T-helper 2 cell treated with Interferon-gamma antibody and Interleukin-4, amounts not matched to agents 5 μg/mL and 100 μg/mL, for 36 hours (primary cell): ENCODE data around the gene GPR35.
"Not testable (repeated sequence)": the region's sequence is repeated elsewhere in the genome, so short reads cannot be mapped to it uniquely, and the experiment has no call there.

Source experiments
- DNase-seq: peaks from one replicate; pipeline ENCODE4 v3.0.0; 2021; ENCODE audit warnings: low spot score
- H3K27ac Mint-ChIP-seq: one replicate; pipeline ENCODE4 v1.8.0; 2021; ENCODE audit warnings: mild to moderate bottlenecking, mixed read lengths
- H3K27me3 Mint-ChIP-seq: one replicate; pipeline ENCODE4 v1.8.0; 2021; ENCODE audit warnings: low read depth, mixed read lengths
- H3K36me3 Mint-ChIP-seq: one replicate; pipeline ENCODE4 v1.8.0; 2021; ENCODE audit warnings: low read depth, mixed read lengths
- H3K4me1 Mint-ChIP-seq: one replicate; pipeline ENCODE4 v1.8.0; 2021; ENCODE audit warnings: low read depth, mixed read lengths
- H3K4me3 Mint-ChIP-seq: one replicate; pipeline ENCODE4 v1.8.0; 2022; ENCODE audit warnings: mild to moderate bottlenecking, moderate library complexity, mixed read lengths
- H3K9me3 Mint-ChIP-seq: one replicate; pipeline ENCODE4 v1.8.0; 2021; ENCODE audit warnings: mixed read lengths

GPR35 gene

DNA sequence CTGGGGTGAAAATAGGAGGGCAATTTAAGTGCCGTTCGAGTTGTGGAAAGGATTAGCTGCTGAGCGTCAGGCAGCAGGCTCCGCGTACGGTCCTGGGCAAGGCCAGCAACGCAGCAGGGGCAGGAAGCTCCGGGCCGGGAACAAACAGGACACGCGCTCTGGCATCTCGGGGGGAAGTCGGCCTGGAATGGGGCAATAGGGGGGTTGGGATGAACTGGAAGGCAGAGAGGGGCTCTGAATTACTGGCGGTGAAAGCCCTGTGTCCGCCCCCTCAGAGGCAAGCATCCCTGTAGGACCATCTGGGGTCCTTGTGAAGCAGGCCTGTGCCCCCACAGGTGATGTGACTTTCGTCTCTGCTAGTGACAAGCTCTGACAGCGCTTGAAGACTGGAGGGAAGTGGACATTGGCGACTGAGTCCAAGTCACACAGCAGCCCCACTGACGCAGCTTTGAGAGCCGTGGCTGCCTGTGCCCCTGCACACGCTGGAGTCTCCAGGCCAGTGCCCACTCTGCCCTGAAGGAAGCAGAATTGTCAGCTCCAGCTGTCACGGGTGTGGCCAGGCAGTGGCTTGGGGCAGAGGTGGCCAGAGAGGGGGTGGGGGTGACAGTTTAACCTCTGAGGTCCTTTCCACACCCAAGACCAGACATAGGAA is 22.3 kb downstream of the GPR35 start:
- no peak overlapping the region for H3K4me3 Mint-ChIP-seq
- no peak for DNase-seq
- H3K27ac Mint-ChIP-seq, result no peak overlapping the region
- H3K4me1 Mint-ChIP-seq, result peaks cover 4% of the 10 kb centered on the region
- H3K27me3 Mint-ChIP-seq, result peaks cover 20% of the 10 kb centered on the region
- no peaks in the 10 kb centered on the region for H3K9me3 Mint-ChIP-seq
- H3K36me3 Mint-ChIP-seq, result no peaks in the 10 kb centered on the region

DNA sequence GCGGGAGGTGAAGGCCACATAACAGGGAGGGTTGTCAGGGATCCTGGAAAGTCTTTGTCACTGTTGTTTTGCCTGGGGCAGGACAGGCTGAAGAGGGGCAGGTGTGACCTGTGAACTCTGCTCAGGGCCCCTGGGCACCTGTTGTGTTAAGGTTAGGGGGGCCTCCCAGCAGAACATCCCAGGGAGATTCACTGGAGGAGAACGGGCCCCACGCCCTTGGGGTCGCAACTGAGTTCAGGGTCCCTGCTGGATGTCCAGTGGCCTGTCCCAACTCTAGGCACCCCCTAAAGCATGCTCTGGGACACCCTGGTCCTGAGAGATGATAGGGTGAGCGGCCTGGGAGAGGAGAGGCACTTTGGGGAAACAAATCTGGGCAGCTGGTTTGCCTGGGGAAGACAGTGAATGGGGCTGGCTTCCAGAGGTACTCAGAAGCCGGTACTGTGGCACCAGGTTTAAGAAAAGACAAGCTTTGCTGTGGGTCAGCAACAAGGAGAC is 22.9 kb downstream of the GPR35 start:
- Mint-ChIP-seq H3K4me1 (peaks cover 4% of the 10 kb centered on the region), H3K36me3 (no peaks in the 10 kb centered on the region), H3K9me3 (no peaks in the 10 kb centered on the region), H3K27me3 (peaks cover 22% of the 10 kb centered on the region), H3K4me3 (no peak overlapping the region), H3K27ac (no peak overlapping the region)
- DNase-seq, result no peak

DNA sequence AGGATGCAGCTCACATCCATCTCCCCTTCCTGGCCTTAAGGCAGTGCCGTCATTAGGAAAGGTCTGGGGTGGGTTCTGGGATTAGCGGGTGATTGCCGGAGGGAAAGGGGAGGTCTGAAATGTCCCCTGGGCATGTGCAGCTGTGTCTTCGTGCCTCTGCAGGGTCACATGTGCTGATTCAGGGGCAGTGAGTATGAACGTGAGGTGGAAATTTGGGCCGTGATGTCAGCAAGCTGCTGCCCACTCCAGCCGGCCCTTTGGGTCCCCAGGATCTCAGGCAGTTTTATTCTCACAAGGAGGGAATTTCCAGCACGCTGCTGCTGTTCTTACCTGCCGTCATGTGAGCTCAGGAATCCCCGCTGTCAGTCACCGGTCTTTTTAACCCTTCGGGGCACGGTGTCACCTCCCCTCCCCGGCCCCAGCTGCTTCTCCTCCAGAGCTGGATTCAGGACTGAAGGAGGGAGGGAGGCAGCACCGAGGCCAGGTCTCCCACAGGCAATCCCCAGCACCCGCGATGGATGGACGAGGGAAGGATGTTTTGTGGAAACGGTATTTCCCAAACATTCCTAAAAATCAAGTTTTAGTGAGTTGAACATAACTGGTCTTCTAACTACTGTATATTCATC is 23.5 kb downstream of the GPR35 start:
- H3K4me3 Mint-ChIP-seq, result no peak overlapping the region
- H3K9me3 Mint-ChIP-seq, result no peaks in the 10 kb centered on the region
- no peak for DNase-seq
- H3K4me1 Mint-ChIP-seq, result peaks cover 4% of the 10 kb centered on the region
- H3K27me3 Mint-ChIP-seq, result peaks cover 26% of the 10 kb centered on the region
- no peaks in the 10 kb centered on the region for H3K36me3 Mint-ChIP-seq
- no peak overlapping the region for H3K27ac Mint-ChIP-seq

DNA sequence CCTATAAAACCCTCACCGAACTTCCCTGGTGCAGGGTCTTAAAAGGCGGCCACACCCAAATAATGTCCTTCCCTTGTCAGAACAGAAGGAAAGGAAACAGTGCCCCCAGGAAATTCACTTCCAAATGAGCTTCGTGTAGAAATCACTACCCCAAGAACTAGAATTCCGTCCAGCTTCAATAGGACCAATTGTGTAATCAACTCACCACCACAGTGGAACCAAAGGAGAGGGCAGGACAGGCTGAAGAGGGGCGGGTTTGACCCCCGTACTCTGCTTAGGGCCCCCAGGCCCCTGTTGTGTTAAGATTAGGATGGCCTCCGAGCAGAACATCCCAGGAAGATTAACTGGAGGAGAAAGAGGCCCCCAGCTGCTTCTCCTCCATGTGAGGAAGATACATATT is 24.1 kb downstream of the GPR35 start:
- H3K9me3 Mint-ChIP-seq, result no peaks in the 10 kb centered on the region
- peaks cover 28% of the 10 kb centered on the region for H3K27me3 Mint-ChIP-seq
- H3K36me3 Mint-ChIP-seq, result no peaks in the 10 kb centered on the region
- DNase-seq, result no peak
- H3K27ac Mint-ChIP-seq, result no peak overlapping the region
- no peak overlapping the region for H3K4me3 Mint-ChIP-seq
- peaks cover 4% of the 10 kb centered on the region for H3K4me1 Mint-ChIP-seq

DNA sequence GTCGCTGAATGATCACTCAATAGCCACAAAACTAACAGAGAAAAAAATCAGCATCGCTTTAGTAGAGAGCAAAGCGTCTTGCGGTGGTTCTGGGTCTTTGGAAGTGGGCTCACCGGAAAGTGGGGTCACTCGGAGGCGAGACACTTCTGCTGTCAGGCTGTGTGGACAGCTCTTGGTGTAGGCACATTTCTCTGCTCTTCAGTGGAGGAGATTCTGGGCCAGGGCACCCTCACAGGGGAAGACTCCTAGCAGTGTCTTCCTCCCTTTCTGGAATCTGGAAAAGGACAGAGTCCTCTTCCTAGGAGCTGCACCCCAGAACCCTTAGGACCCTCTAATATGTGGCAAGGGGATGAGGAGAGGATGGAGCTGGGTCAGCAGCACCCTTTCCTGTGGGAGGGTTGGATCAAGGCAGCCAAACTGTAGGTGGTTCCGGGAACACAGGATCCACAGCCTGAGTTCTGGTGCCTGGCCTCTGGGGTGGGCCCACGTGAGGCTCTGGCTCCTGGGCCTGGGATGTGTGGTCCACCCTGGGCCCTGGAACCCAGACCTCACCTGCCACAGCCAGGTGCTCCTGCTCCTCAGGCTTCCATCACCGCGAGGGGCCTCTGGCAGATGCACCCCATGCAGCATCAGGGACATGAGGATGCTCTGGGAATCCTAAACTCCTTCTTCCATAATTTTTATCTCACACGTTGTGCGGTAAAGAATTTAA is 25.1 kb downstream of the GPR35 start:
- Mint-ChIP-seq H3K36me3 (no peaks in the 10 kb centered on the region), H3K27ac (no peak overlapping the region), H3K27me3 (peaks cover 39% of the 10 kb centered on the region), H3K9me3 (no peaks in the 10 kb centered on the region), H3K4me1 (peaks cover 4% of the 10 kb centered on the region), H3K4me3 (no peak overlapping the region)
- no peak for DNase-seq

DNA sequence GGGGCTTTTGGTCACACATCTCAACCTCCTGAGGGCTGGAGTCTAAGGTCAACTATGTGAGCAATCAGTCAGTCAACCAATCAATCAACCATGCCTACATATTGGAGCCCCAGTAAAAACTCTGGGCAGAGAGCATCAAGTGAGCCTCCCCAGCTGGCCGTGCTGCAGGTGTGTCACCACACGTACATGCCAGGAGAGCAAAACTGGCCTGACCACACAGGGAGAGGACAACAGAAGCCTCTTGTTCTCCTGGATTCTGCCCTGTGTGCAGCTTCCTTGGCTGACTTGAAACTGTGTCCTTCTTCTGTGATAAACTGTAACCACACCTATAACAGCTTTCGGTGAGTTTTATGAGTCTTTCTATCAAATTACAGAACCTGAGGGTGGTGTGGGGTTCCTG is 25.9 kb downstream of the GPR35 start:
- H3K9me3 Mint-ChIP-seq, result no peaks in the 10 kb centered on the region
- peaks cover 6% of the 10 kb centered on the region for H3K4me1 Mint-ChIP-seq
- H3K4me3 Mint-ChIP-seq, result no peak overlapping the region
- no peak overlapping the region for H3K27ac Mint-ChIP-seq
- DNase-seq, result no peak
- no peaks in the 10 kb centered on the region for H3K36me3 Mint-ChIP-seq
- H3K27me3 Mint-ChIP-seq, result peaks cover 39% of the 10 kb centered on the region

DNA sequence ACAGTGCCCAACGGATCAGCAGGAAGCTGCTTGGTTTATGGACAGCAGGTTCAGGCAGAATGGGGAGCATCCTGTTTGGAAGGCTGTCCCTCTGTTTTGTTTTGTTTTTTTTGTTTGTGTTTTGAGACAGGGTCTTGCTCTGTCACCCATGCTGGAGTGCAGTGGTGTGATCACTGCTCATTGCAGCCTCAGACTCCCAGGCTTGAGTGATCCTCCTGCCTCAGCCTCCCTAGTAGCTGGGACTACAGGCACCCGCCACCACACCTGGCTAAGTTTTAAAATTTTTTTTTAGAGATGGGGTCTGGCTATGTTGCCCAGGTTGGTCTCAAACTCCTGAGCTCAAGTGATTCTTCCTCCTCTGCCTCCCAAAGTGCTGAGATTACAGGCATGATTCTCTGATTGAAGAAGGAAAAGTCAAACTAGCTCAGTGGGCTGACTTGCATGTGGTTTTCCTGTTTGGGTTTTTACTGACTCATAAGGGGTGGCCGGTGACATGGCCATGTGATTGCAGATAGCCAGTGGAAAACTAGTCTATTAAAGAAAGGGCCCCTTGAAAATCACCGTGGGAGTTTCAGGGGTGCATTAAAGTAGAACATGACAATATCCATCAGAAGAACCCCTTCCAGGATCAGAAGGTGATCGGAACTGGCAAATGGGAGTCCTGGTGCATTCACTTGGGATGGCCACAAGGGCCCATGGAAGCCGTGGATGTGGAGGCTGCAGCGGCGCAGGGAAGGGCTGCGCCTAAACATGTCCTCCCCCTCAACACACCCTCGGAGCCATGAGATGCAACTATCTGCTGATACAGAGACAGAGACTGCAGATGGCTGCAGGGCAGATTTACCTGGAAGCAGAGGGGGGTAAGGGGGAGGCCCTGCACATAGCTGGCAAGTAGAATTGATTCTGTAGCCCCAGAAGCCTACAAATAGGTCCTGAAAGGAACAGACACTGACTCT is 30.9 kb downstream of the GPR35 start:
- Mint-ChIP-seq H3K27me3 (peaks cover 62% of the 10 kb centered on the region), H3K4me3 (no peak overlapping the region), H3K9me3 (no peaks in the 10 kb centered on the region), H3K36me3 (no peaks in the 10 kb centered on the region), H3K4me1 (peaks cover 11% of the 10 kb centered on the region), H3K27ac (no peak overlapping the region)
- DNase-seq, result peak; percentile 21

DNA sequence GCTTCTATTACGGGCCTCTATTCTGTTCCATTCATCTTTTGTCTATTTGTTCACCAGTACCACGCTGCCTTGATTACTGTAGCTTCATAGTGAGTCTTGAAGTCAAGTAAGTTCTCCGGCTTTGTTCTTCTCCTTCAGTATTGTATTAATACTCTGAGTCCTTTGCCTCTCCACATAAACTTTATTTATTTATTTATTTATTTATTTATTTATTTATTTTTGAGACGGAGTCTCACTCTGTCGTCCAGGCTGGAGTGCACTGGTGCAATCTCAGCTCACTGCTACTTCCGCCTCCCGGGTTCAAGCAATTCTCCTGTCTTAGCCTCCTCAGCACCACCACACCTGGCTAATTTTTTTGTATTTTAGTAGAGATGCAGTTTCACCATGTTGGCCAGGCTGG is 34.6 kb downstream of the GPR35 start:
- DNase-seq, H3K27ac Mint-ChIP-seq, H3K36me3 Mint-ChIP-seq, H3K4me3 Mint-ChIP-seq, H3K9me3 Mint-ChIP-seq: not testable (repeated sequence)
- Mint-ChIP-seq H3K27me3 (peaks cover 66% of the 10 kb centered on the region), H3K4me1 (peaks cover 11% of the 10 kb centered on the region)

DNA sequence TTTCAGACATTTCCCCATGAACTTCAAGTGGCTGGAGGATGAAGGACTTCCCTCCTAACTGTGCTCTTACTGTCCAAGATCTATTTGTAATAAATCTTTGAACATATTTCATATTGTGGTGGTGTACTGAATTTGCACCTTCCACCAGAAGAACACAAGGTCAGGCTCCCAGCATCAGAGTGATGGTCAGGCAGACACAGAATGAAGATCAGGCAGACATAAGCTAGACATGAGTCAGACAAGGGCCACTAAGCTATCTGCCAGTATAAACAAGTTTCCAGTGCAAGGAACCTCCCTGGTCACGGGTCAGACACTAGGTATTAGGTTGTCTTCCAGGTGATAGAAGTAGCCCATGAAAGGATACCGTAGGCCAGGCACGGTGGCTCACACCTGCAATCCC is 37.4 kb downstream of the GPR35 start:
- Mint-ChIP-seq H3K4me1 (no peaks in the 10 kb centered on the region), H3K4me3 (no peak overlapping the region), H3K9me3 (no peaks in the 10 kb centered on the region), H3K27me3 (peaks cover 77% of the 10 kb centered on the region), H3K27ac (no peak overlapping the region), H3K36me3 (no peaks in the 10 kb centered on the region)
- DNase-seq, result no peak

DNA sequence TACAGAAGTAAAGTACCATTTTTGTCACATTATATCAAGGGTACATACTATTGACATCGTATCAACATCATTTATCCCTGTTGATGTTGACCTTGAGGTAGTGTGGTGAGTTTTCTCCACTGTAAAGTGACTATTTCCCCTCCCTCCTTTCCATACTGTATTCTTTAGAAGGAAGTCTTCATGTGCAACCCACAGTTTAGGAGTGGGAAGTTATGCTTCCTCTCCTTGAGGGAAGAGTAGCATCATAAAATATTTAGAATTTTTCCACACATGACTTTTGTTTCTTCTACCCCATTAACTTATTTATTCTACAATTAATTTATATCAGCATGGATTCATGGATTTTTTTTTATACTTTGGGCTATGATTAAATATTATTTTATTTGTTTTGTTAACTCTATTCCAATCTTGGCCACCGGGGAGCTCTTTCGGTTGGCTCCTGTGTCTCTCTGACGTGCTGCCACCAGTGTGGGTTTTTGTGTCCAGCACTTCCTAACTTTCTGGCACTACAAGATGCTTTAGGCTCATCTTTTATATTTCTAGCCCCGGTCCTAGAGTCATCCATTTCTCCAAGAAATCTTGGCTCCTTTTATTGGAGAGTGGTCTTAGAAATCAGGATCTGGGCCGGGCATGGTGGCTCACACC is 38.4 kb downstream of the GPR35 start:
- H3K36me3 Mint-ChIP-seq, result no peaks in the 10 kb centered on the region
- H3K4me1 Mint-ChIP-seq, result no peaks in the 10 kb centered on the region
- no peak overlapping the region for H3K27ac Mint-ChIP-seq
- no peak overlapping the region for H3K4me3 Mint-ChIP-seq
- no peaks in the 10 kb centered on the region for H3K9me3 Mint-ChIP-seq
- no peak for DNase-seq
- peaks cover 79% of the 10 kb centered on the region for H3K27me3 Mint-ChIP-seq

DNA sequence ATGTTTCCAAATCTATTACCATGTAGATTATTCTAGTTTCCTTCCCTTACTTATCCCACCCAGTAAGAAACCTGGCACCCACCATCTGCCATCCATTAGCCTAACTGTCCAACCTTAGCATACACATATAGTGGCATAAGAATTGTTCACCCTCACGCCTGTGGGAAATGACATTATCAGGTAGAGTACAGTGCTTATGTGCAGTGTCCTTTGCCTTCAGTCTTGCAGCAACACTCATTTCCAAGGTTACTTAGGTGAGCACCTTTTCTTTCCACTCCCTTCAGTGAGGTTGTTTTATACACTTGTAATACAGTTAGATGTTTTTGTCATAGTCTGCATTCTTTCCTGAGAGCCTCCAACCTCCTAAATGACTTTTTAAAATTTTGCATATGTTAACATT is 39.3 kb downstream of the GPR35 start:
- Mint-ChIP-seq H3K4me1 (no peaks in the 10 kb centered on the region), H3K4me3 (no peak overlapping the region), H3K9me3 (no peaks in the 10 kb centered on the region), H3K36me3 (no peaks in the 10 kb centered on the region), H3K27me3 (peaks cover 71% of the 10 kb centered on the region), H3K27ac (no peak overlapping the region)
- DNase-seq, result no peak

DNA sequence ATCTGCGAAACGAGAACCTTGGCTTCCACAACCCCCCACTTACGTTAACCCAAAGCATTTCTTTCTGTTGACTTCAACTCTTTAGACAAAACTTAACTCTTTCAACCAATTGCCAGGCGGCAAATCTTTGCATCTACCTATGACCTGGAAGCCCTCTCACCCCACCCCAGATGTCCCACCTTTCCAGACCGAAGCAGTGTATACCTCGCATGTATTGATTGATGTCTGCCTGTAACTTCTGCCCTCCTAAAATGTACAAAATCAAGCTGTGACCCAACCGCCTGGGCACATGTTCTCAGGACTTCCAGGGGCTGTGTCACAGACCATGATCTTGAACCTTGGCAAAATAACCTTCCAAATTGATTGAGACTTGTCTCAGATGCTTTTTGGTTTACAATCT is 45.1 kb downstream of the GPR35 start:
- Mint-ChIP-seq H3K4me1 (no peaks in the 10 kb centered on the region), H3K4me3 (no peak overlapping the region), H3K9me3 (no peaks in the 10 kb centered on the region), H3K27ac (no peak overlapping the region), H3K27me3 (peaks cover 62% of the 10 kb centered on the region), H3K36me3 (no peaks in the 10 kb centered on the region)
- DNase-seq, result no peak

DNA sequence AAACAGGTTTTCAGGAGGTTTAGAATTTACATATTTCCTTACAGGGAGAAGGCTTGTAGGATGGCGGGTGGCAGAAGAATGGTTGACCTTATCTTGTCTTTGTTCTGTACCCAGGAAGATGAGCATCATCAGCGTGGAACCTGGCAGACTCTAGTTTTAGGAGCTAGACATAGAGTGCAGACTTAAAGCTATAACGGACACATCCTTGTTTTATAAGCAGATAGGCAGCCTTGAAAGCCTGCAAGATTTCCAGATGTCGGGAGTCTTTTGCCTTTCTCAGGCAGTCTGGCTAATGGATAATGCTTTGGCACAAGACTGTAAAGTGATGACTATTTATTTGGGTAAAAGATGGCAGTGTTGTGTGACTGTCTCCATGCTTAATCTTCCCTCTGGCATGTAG is 45.7 kb downstream of the GPR35 start:
- Mint-ChIP-seq H3K36me3 (no peaks in the 10 kb centered on the region), H3K27me3 (peaks cover 58% of the 10 kb centered on the region), H3K27ac (no peak overlapping the region), H3K4me1 (no peaks in the 10 kb centered on the region), H3K4me3 (no peak overlapping the region), H3K9me3 (no peaks in the 10 kb centered on the region)
- DNase-seq, result no peak
